Measurements from ENCODE around the gene RHPN2. TPM values are rescaled to one million over a fixed set of nuclear protein-coding genes. Genes with fewer than 3 reads are reported as not detected.

The RHPN2 gene
- total RNA-seq (2.7 and 3.3 TPM in 2 replicates), polyA plus RNA-seq (1.9 and 2.3 TPM in 2 replicates), polyA minus RNA-seq (5.9 and 6.2 TPM in 2 replicates), Bru-seq, nascent RNA (percentile 35 among the genes with signal in this experiment), BruChase-seq, experiment 1, labeled RNA remaining after a 6-hour chase (percentile 35 among the genes with signal in this experiment), BruChase-seq, experiment 2, labeled RNA remaining after a 2-hour chase (percentile 37 among the genes with signal in this experiment)
- 2.7 and 2.8 TPM in 2 replicates for polyA plus RNA-seq (2011; cell fraction: cytosol; rRNA removed)
- 2.6 and 2.9 TPM in 2 replicates for polyA plus RNA-seq (2011; cell fraction: nucleus; rRNA removed)
- 2.1 and 2.5 TPM in 2 replicates for polyA plus RNA-seq (2012)
- 16.5 TPM for polyA minus RNA-seq (2011; cell fraction: cytosol; rRNA and poly(A)+ RNA removed)
- polyA minus RNA-seq (2011; cell fraction: nucleus; rRNA and poly(A)+ RNA removed), result 1.2 and 2.0 TPM in 2 replicates
- long read RNA-seq, partial matches to known transcripts, result 2 of 4 reads
- long read RNA-seq, other reads (novel, unspliced or antisense), result 0 of 4 reads

DNA sequence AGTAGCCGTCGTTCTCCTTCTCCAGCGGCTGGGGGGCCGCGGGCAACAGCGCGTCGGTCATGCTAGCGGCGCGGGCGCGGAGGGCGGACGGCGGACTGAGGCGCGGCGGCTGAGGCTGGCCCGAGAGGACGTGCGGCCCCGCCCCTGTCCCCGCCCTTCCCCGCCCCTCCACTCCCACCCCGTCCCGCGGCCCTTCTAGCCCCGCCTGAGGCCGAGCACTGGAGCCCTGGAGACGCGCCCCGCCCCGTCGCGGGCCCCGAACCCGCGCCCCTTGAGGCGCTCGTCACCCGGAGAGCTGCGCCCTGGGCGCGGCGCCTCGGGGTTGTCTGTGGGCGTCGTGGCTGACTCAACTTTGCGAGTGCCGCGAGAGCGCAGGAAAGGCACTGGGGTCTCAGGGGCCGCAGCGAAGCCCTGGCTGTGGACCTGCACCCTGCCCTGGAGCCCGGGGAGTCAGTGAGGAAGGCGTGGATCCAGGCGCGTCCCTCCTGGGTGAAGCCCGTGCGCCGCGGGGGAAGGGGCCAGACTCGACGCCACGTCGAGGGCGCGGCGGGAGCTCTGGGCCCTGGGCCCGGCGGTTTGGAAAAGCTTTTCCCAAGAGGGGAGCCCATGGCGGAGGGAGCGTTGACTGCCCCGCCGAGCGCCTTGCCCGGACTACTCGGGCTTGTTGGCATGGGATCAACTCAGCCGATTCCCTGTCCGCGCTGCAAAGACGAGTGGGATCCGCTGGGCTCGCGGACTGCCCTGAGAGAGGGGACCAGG, at the start of gene RHPN2:
TSS of gene RHPN2 (minus strand) at position 97 of the 759 bp plus-strand sequence. CDS start at position 61, 36 bp downstream.
- H3K79me2 ChIP-seq (ENCODE audit: control insufficient read depth, insufficient read depth, low read length), result no peaks in the 10 kb centered on the region
- no peaks in the 10 kb centered on the region for H3K4me1 ChIP-seq (ENCODE audit: control insufficient read depth, extremely low read depth, insufficient read depth, low read length)
- H3K36me3 ChIP-seq (ENCODE audit: control insufficient read depth in 2 of 2, extremely low read depth in 1 of 2, insufficient read depth in 2 of 2, low read length in 2 of 2), result no peaks in the 10 kb centered on the region
- H2AFZ ChIP-seq (ENCODE audit: low read depth, low read length), result peak within 1 kb of the TSS; percentile 98
- BruUV-seq (replicated peaks), result no TSS peak
- no peak within 1 kb of the TSS for H3K27ac ChIP-seq (ENCODE audit: insufficient read depth, low read depth, low read length)
- peaks cover 5 to 16% of the 10 kb centered on the region in 2 experiments for H3K27me3 ChIP-seq (ENCODE audit: control insufficient read depth in 2 of 2, insufficient read depth in 2 of 2, low read length in 2 of 2)
- H3K9me3 ChIP-seq (replicated peaks; ENCODE audit: control insufficient read depth, insufficient read depth, low read length), result no peaks in the 10 kb centered on the region
- FAIRE-seq, result peak; percentile 60
- ChIA-PET CTCF (interaction anchor here (0.6 kb wide), 1 partner anchor 92 kb away, joined by 3 read pairs; no protein-coding TSS in a partner anchor), POLR2A (no interaction called here)
- no peaks in the 10 kb centered on the region for H3K9me1 ChIP-seq (replicated peaks; ENCODE audit: control insufficient read depth, extremely low read depth, insufficient read depth, low read length)
- TF ChIP-seq, protein P1, sequence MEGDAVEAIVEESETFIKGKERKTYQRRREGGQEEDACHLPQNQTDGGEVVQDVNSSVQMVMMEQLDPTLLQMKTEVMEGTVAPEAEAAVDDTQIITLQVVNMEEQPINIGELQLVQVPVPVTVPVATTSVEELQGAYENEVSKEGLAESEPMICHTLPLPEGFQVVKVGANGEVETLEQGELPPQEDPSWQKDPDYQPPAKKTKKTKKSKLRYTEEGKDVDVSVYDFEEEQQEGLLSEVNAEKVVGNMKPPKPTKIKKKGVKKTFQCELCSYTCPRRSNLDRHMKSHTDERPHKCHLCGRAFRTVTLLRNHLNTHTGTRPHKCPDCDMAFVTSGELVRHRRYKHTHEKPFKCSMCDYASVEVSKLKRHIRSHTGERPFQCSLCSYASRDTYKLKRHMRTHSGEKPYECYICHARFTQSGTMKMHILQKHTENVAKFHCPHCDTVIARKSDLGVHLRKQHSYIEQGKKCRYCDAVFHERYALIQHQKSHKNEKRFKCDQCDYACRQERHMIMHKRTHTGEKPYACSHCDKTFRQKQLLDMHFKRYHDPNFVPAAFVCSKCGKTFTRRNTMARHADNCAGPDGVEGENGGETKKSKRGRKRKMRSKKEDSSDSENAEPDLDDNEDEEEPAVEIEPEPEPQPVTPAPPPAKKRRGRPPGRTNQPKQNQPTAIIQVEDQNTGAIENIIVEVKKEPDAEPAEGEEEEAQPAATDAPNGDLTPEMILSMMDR (IDR thresholded peaks at IDR 0.05; ENCODE audit: extremely low read depth in 1 of 2, insufficient read depth in 1 of 2, low read depth in 1 of 2, low read length in 2 of 2), result no peak
- peak within 1 kb of the TSS in 1 of 3 experiments; percentile 59 for H3K4me3 ChIP-seq (replicated peaks in 1 of 3; ENCODE audit: insufficient read depth in 1 of 3, low read depth in 1 of 3, low read length in 3 of 3)
- H3K9ac ChIP-seq (replicated peaks; ENCODE audit: extremely low read depth, insufficient read depth, low read length), result no peak within 1 kb of the TSS
- peak within 1 kb of the TSS; percentile 42 for H3K4me2 ChIP-seq (ENCODE audit: insufficient read depth, low read length)
- DNase-seq (ENCODE audit: low read depth, low spot score), result peak; percentile 57
- no peaks in the 10 kb centered on the region for H4K20me1 ChIP-seq (replicated peaks; ENCODE audit: control insufficient read depth, extremely low read depth, insufficient read depth, low read length)
- intact Hi-C loops (cut with micrococcal nuclease) (loop anchor here (2.0 kb wide), 1 partner anchor 16 kb away; the partner anchor contains the start of gene GPATCH1), dilution Hi-C loops (cut with MboI; ENCODE audit: extremely low pct_ligation_motif_present, low sequenced_read_pairs) (no loop called here)

DNA sequence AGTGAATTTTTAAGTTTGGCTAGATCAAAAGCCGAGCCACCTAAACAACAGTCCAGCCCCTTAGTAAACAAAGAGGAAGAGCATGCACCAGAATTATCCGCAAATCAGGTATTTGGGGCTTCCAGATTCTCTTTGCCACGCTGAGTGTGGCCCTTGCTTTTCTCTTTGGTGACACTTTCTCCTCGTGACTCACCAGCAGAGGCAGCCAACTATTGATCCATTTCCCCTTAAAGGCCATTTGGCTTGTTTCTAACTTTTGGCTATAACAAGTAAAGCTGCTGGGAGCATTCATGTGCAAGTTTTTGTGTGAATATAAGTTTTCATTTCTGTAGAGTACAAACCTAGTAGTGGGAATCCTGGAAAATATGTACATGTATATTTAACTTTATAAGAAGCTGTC, 49.6 kb upstream of the RHPN2 start:
- POLR2A ChIA-PET, result no interaction called here

More for the DNA sequence above, 49.6 kb upstream of the RHPN2 start:
- dilution Hi-C loops (cut with MboI; ENCODE audit: extremely low pct_ligation_motif_present, low sequenced_read_pairs), result no loop called here
- intact Hi-C loops (cut with micrococcal nuclease), result no loop called here
- DNase-seq (ENCODE audit: low read depth, low spot score) (no peak), FAIRE-seq (no peak)
- CTCF ChIA-PET, result interaction anchor here (1.7 kb wide), 1 partner anchor 138 kb away, joined by 5 read pairs; no protein-coding TSS in a partner anchor
- Histone ChIP-seq H3K9me1 (replicated peaks; ENCODE audit: control insufficient read depth, extremely low read depth, insufficient read depth, low read length) (no peaks in the 10 kb centered on the region), H3K79me2 (ENCODE audit: control insufficient read depth, insufficient read depth, low read length) (no peaks in the 10 kb centered on the region), H3K9ac (replicated peaks; ENCODE audit: extremely low read depth, insufficient read depth, low read length) (no peak overlapping the region), H3K27ac (ENCODE audit: insufficient read depth, low read depth, low read length) (no peak overlapping the region), H3K4me3 (replicated peaks in 1 of 3; ENCODE audit: insufficient read depth in 1 of 3, low read depth in 1 of 3, low read length in 3 of 3) (no peak overlapping the region), H3K36me3 (ENCODE audit: control insufficient read depth in 2 of 2, extremely low read depth in 1 of 2, insufficient read depth in 2 of 2, low read length in 2 of 2) (peaks cover 13 to 16% of the 10 kb centered on the region in 2 experiments), H2AFZ (ENCODE audit: low read depth, low read length) (no peak overlapping the region), H3K9me3 (replicated peaks; ENCODE audit: control insufficient read depth, insufficient read depth, low read length) (no peaks in the 10 kb centered on the region), H3K27me3 (ENCODE audit: control insufficient read depth in 2 of 2, insufficient read depth in 2 of 2, low read length in 2 of 2) (no peaks in the 10 kb centered on the region), H3K4me2 (ENCODE audit: insufficient read depth, low read length) (no peak overlapping the region), H4K20me1 (replicated peaks; ENCODE audit: control insufficient read depth, extremely low read depth, insufficient read depth, low read length) (no peaks in the 10 kb centered on the region), H3K4me1 (ENCODE audit: control insufficient read depth, extremely low read depth, insufficient read depth, low read length) (peaks cover 3% of the 10 kb centered on the region)
- no TSS peak for BruUV-seq (replicated peaks)
- TF ChIP-seq POLR2A (IDR thresholded peaks at IDR 0.05; ENCODE audit: low read depth, low read length) (no peak), EZH2 (IDR thresholded peaks at IDR 0.05; ENCODE audit: borderline replicate concordance, low read depth, low read length, severe bottlenecking) (no peak), MYC (IDR thresholded peaks at IDR 0.05; ENCODE audit: low read depth, low read length) (no peak), POLR2AphosphoS5 (IDR thresholded peaks at IDR 0.05; ENCODE audit: insufficient read depth, low read depth, low read length) (no peak), GATA2 (IDR thresholded peaks at IDR 0.05; ENCODE audit: insufficient read depth, insufficient read length, low read depth, low read length) (no peak), FOS (IDR thresholded peaks at IDR 0.05; ENCODE audit: borderline replicate concordance, insufficient read depth, low read length) (no peak), JUN (IDR thresholded peaks at IDR 0.05; ENCODE audit: borderline replicate concordance, insufficient read depth, insufficient read length, low read depth) (no peak)
- TF ChIP-seq, protein P1 (IDR thresholded peaks at IDR 0.05; ENCODE audit: extremely low read depth in 1 of 2, insufficient read depth in 1 of 2, low read depth in 1 of 2, low read length in 2 of 2), result no peak
- TF ChIP-seq, protein P2, sequence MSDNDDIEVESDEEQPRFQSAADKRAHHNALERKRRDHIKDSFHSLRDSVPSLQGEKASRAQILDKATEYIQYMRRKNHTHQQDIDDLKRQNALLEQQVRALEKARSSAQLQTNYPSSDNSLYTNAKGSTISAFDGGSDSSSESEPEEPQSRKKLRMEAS (IDR thresholded peaks at IDR 0.05; ENCODE audit: insufficient read depth, insufficient read length), result no peak
